ENCODE measurements around the gene CAV1. TPM values are rescaled to one million over a fixed set of nuclear protein-coding genes. Genes with fewer than 3 reads are reported as not detected.

CAV1 gene
- total and polyA plus RNA-seq, 2 of the 4 experiments (the other 2 are of a cell fraction): 1,592 to 1,808 TPM

- peak overlapping the region; percentile 86 for H3K18ac ChIP-seq (ENCODE audit: low read depth, low read length)
- peaks cover 35% of the 10 kb centered on the region for H3K36me3 ChIP-seq (ENCODE audit: control insufficient read depth, insufficient read depth, low read length)
- H3K79me1 ChIP-seq (ENCODE audit: low read depth in 1 of 2, low read length in 2 of 2): peaks cover 43 to 85% of the 10 kb centered on the region in 2 experiments
- peak overlapping the region; percentile 50; the same call in 1 of the 2 replicates for H3K23ac ChIP-seq (ENCODE audit: low read depth, low read length)
- TF ChIP-seq RFX5 (IDR thresholded peaks at IDR 0.05; ENCODE audit: low read depth, low read length): no peak
- no peak for TF ChIP-seq POLR2A (IDR thresholded peaks at IDR 0.05; ENCODE audit: low read depth, low read length)
- TF ChIP-seq RCOR1 (IDR thresholded peaks at IDR 0.05; ENCODE audit: insufficient replicate concordance, low read length): no peak
- no peak for TF ChIP-seq MXI1 (IDR thresholded peaks at IDR 0.05; ENCODE audit: borderline replicate concordance, low read depth, low read length)
- TF ChIP-seq SMC3 (IDR thresholded peaks at IDR 0.05; ENCODE audit: low read depth, low read length): no peak
- no peak for TF ChIP-seq BHLHE40 (IDR thresholded peaks at IDR 0.05; ENCODE audit: low read depth, low read length)
- no peak for TF ChIP-seq ELK1 (IDR thresholded peaks at IDR 0.05; ENCODE audit: borderline replicate concordance, low read depth, low read length)
- TF ChIP-seq CEBPB (IDR thresholded peaks at IDR 0.05; ENCODE audit: low read depth, low read length): no peak
- TF ChIP-seq MAFK (IDR thresholded peaks at IDR 0.05; ENCODE audit: low read depth, low read length): no peak
- no peak for TF ChIP-seq USF2 (IDR thresholded peaks at IDR 0.05; ENCODE audit: low read depth, low read length)
- no peak for TF ChIP-seq RAD21 (IDR thresholded peaks at IDR 0.05; ENCODE audit: low read length)
- in situ Hi-C loops (cut with MboI; ENCODE audit: low sequenced_read_pairs): no loop called here
- peak overlapping the region; percentile 5; the same call in 1 of the 2 replicates for H2BK20ac ChIP-seq (ENCODE audit: low read depth, low read length)
- no peaks in the 10 kb centered on the region for H3K9me3 ChIP-seq (ENCODE audit: control insufficient read depth, insufficient read depth, low read length)
- no CpG with 5 or more reads among the region's 3 CpGs for WGBS, 2 experiments (ENCODE audit: extremely low coverage in 2 of 2, insufficient read length in 1 of 2)
- H3K4me1 ChIP-seq (ENCODE audit: control insufficient read depth, insufficient read depth, low read length): peaks cover 18% of the 10 kb centered on the region
- H2AFZ ChIP-seq (replicated peaks; ENCODE audit: low read length, poor library complexity): no peak overlapping the region
- H3K9me1 ChIP-seq (ENCODE audit: insufficient read depth, low read length): peaks cover 29% of the 10 kb centered on the region
- intact Hi-C loops (cut with micrococcal nuclease): loop anchor here (2.0 kb wide), 1 partner anchor 29 kb away; no protein-coding TSS in a partner anchor
- H3K56ac ChIP-seq (ENCODE audit: extremely low read depth, insufficient read depth, low read length): no peak overlapping the region
- ChIA-PET CTCF (no interaction called here), POLR2A (ENCODE audit: unreplicated experiment) (no interaction called here)
- no peak overlapping the region for H2AK9ac ChIP-seq (replicated peaks; ENCODE audit: low read depth, low read length, poor library complexity)
- no peak overlapping the region for H2BK15ac ChIP-seq (ENCODE audit: low read depth, low read length)
- H4K5ac ChIP-seq (ENCODE audit: low read depth, low read length): peak overlapping the region; percentile 91
- no TSS peak for BruUV-seq (replicated peaks)
- no peaks in the 10 kb centered on the region for H3K27me3 ChIP-seq (ENCODE audit: control insufficient read depth, insufficient read depth, low read length)
- H3K14ac ChIP-seq (replicated peaks; ENCODE audit: low read depth, low read length): peak overlapping the region; percentile 54
- H3K27ac ChIP-seq (ENCODE audit: insufficient read depth, low read length): peak overlapping the region; percentile 71; the same call in 1 of the 2 replicates
- DNase-seq (no peak), ATAC-seq (ENCODE audit: low read depth) (no peak; the same call in 1 of the 2 replicates)
- peak overlapping the region; percentile 67 for H4K91ac ChIP-seq (ENCODE audit: insufficient read depth, low read depth, low read length)
- H3K9ac ChIP-seq (ENCODE audit: low read depth, low read length): no peak overlapping the region
- peak overlapping the region; percentile 70 for H3K4ac ChIP-seq (ENCODE audit: low read depth, low read length)
- peak overlapping the region in 1 of 2 experiments; percentile 6; a peak in 1 of 4 replicates for H4K8ac ChIP-seq (ENCODE audit: low read depth in 2 of 2, low read length in 2 of 2)
- peaks cover 17% of the 10 kb centered on the region for H4K20me1 ChIP-seq (ENCODE audit: insufficient read depth, low read length)
- no peak overlapping the region for H3K4me3 ChIP-seq (ENCODE audit: insufficient read depth, low read depth, low read length)
- H2BK120ac ChIP-seq (ENCODE audit: low read depth, low read length): peak overlapping the region; percentile 24
- H2AK5ac ChIP-seq (ENCODE audit: low read depth, low read length): peak overlapping the region; percentile 29; the same call in 1 of the 2 replicates
- no peak overlapping the region for H3K4me2 ChIP-seq (ENCODE audit: low read depth, low read length)
- H2BK5ac ChIP-seq (ENCODE audit: low read depth, low read length, poor library complexity, severe bottlenecking): peak overlapping the region; percentile 68
- dilution Hi-C loops (cut with HindIII; ENCODE audit: low sequenced_read_pairs, unreplicated experiment): no loop called here
Observed at GRCh38 chr7:116553168-116553964, 28.5 kb downstream of the CAV1 start.
